OCI-LY3 (cell line): ENCODE measurements around the gene SLC4A1.

Source experiments
- CTCF ChIP-seq: fragments of 200-600, 300-600 bp; sonication (generic); IDR thresholded peaks from 2 replicates; pipeline ENCODE4 v1.5.1; 2014; ENCODE audit warnings: antibody characterized with exemption, low read length, low read depth
- EZH2phosphoT487 ChIP-seq: fragments of 200-600 bp; shearing (Covaris generic); IDR thresholded peaks from 2 replicates; pipeline ENCODE4 v1.6.1; 2018; ENCODE audit warnings: antibody characterized with exemption, mixed run types, low read depth

- TF ChIP-seq CTCF (no peak), EZH2phosphoT487 (no peak)
These were observed 48.2 kb downstream of the SLC4A1 start, which contains the start of gene UBTF for GRCh38 chr17:44219616-44220212.
